H9 (cell line): ENCODE measurements around the gene LMF1. TPM values are rescaled to one million over a fixed set of nuclear protein-coding genes. Genes with fewer than 3 reads are reported as not detected.
A peak's percentile ranks its signal among the peaks of the same experiment; 100 is the strongest.

Experiments used
- DNase-seq: peaks from one replicate; pipeline ENCODE4 v3.0.0-alpha.2; 2017
- H2AFZ ChIP-seq: one replicate; pipeline ENCODE4 v1.6.1; 2013; ENCODE audit warnings: mild to moderate bottlenecking, low read length, control low read depth, moderate library complexity
- H2AK5ac ChIP-seq: 2 replicates; pipeline ENCODE4 v1.6.1; 2013; ENCODE audit warnings: low read length, control low read depth, mixed read lengths; ENCODE audit not compliant: insufficient read length
- H2BK120ac ChIP-seq: one replicate; pipeline ENCODE4 v1.6.1; 2013; ENCODE audit warnings: low read depth, mild to moderate bottlenecking, low read length, control low read depth, inconsistent platforms; ENCODE audit not compliant: poor library complexity, severe bottlenecking
- H2BK12ac ChIP-seq: 2 replicates; pipeline ENCODE4 v1.6.1; 2013; ENCODE audit warnings: low read length, control low read depth, mixed read lengths, low read depth; ENCODE audit not compliant: insufficient read length
- H2BK15ac ChIP-seq: 2 replicates; pipeline ENCODE4 v1.6.1; 2013; ENCODE audit warnings: low read depth, low read length, control low read depth
- H2BK20ac ChIP-seq: one replicate; pipeline ENCODE4 v1.6.1; 2013; ENCODE audit warnings: low read depth, mild to moderate bottlenecking, low read length, control low read depth, inconsistent platforms; ENCODE audit not compliant: poor library complexity, severe bottlenecking
- H2BK5ac ChIP-seq: 2 replicates; pipeline ENCODE4 v1.6.1; 2013; ENCODE audit warnings: low read length, control low read depth, mixed read lengths; ENCODE audit not compliant: insufficient read length
- H3K14ac ChIP-seq: 2 replicates; pipeline ENCODE4 v1.6.1; 2013; ENCODE audit warnings: low read length, control low read depth; ENCODE audit not compliant: insufficient read depth
- H3K18ac ChIP-seq: 2 replicates; pipeline ENCODE4 v1.6.1; 2013; ENCODE audit warnings: low read depth, mild to moderate bottlenecking, mixed read lengths, low read length, control low read depth; ENCODE audit not compliant: insufficient read length
- H3K23ac ChIP-seq: 2 replicates; pipeline ENCODE4 v1.6.1; 2013; ENCODE audit warnings: low read length, control low read depth, mixed read lengths, low read depth; ENCODE audit not compliant: insufficient read length
- H3K23me2 ChIP-seq: 2 replicates; pipeline ENCODE4 v1.6.1; 2013; ENCODE audit warnings: low read depth, mild to moderate bottlenecking, mixed read lengths, low read length, control low read depth; ENCODE audit not compliant: insufficient read length, poor library complexity, severe bottlenecking
- H3K27ac ChIP-seq: 2 replicates; pipeline ENCODE4 v1.5.1; 2013; ENCODE audit warnings: low read length, control low read depth, mixed read lengths, low read depth; ENCODE audit not compliant: insufficient read length
- H3K27me3 ChIP-seq: 2 replicates; pipeline ENCODE4 v1.6.1; 2013; ENCODE audit warnings: low read length, control low read depth, inconsistent platforms; ENCODE audit not compliant: insufficient read depth
- H3K4ac ChIP-seq: 2 replicates; pipeline ENCODE4 v1.6.1; 2013; ENCODE audit warnings: low read depth, mild to moderate bottlenecking, control low read depth, inconsistent platforms, low read length, moderate library complexity
- H3K4me1 ChIP-seq: 2 replicates; pipeline ENCODE4 v1.6.1; 2013; ENCODE audit warnings: low read length, control low read depth, inconsistent platforms; ENCODE audit not compliant: insufficient read depth
- H3K4me2 ChIP-seq: 2 replicates; pipeline ENCODE4 v1.6.1; 2013; ENCODE audit warnings: low read length, control low read depth, mixed read lengths; ENCODE audit not compliant: insufficient read length, insufficient read depth
- H3K56ac ChIP-seq: 2 replicates; pipeline ENCODE4 v1.6.1; 2013; ENCODE audit warnings: low read depth, mild to moderate bottlenecking, mixed read lengths, low read length, control low read depth; ENCODE audit not compliant: insufficient read length
- H3K79me1 ChIP-seq: 2 replicates; pipeline ENCODE4 v1.6.1; 2013; ENCODE audit warnings: low read depth, mild to moderate bottlenecking, moderate library complexity, low read length, control low read depth, inconsistent platforms; ENCODE audit not compliant: insufficient read depth, poor library complexity, severe bottlenecking
- H3K79me2 ChIP-seq: 2 replicates; pipeline ENCODE4 v1.6.1; 2013; ENCODE audit warnings: low read length, control low read depth, inconsistent platforms; ENCODE audit not compliant: insufficient read depth
- H3K9ac ChIP-seq: 2 replicates; pipeline ENCODE4 v1.6.1; 2013; ENCODE audit warnings: low read length, control low read depth, mixed read lengths; ENCODE audit not compliant: insufficient read length; ENCODE audit errors: extremely low read depth
- H3K9me3 ChIP-seq: one replicate; pipeline ENCODE4 v1.6.1; 2013; ENCODE audit warnings: low read depth, low read length, inconsistent platforms; ENCODE audit not compliant: control insufficient read depth
- H3T11ph ChIP-seq: one replicate; pipeline ENCODE4 v1.6.1; 2013; ENCODE audit warnings: mild to moderate bottlenecking, low read length, control low read depth, inconsistent platforms
- H4K20me1 ChIP-seq: one replicate; pipeline ENCODE4 v1.6.1; 2013; ENCODE audit not compliant: control insufficient read depth, insufficient read length, insufficient read depth
- H4K5ac ChIP-seq: 2 replicates; pipeline ENCODE4 v1.6.1; 2013; ENCODE audit warnings: low read depth, mild to moderate bottlenecking, mixed read lengths, low read length, control low read depth; ENCODE audit not compliant: insufficient read length
- H4K8ac ChIP-seq: replicated peaks from 2 replicates; pipeline ENCODE4 v1.6.1; 2013; ENCODE audit warnings: low read length, control low read depth, mixed read lengths, low read depth; ENCODE audit not compliant: insufficient read length
- H4K91ac ChIP-seq: 2 replicates; pipeline ENCODE4 v1.6.1; 2013; ENCODE audit warnings: low read depth, mild to moderate bottlenecking, moderate library complexity, mixed read lengths, low read length, control low read depth; ENCODE audit not compliant: insufficient read length
- H3K27ac Mint-ChIP-seq, 3 experiments: 2 replicates in 2 of 3; 3 replicates in 1 of 3; pipeline ENCODE4 v1.8.0; 2020 to 2021; ENCODE audit warnings: mixed read lengths in 3 of 3, mild to moderate bottlenecking in 1 of 3, moderate library complexity in 1 of 3
- H3K27me3 Mint-ChIP-seq: 2 replicates; pipeline ENCODE4 v1.8.0; 2021; ENCODE audit warnings: low read depth, mild to moderate bottlenecking, moderate library complexity, mixed read lengths
- H3K36me3 Mint-ChIP-seq, 3 experiments: 2 replicates in 2 of 3; 3 replicates in 1 of 3; pipeline ENCODE4 v1.8.0; 2020 to 2021; ENCODE audit warnings: low read depth in 3 of 3, mixed read lengths in 3 of 3; ENCODE audit not compliant: insufficient read depth in 1 of 3
- H3K4me1 Mint-ChIP-seq, 2 experiments: 2 replicates each; pipeline ENCODE4 v1.8.0; 2020; ENCODE audit warnings: mixed read lengths in 2 of 2
- H3K4me3 Mint-ChIP-seq, 2 experiments: 2 replicates in 1 of 2; 3 replicates in 1 of 2; pipeline ENCODE4 v1.8.0; 2020 to 2021; ENCODE audit warnings: mild to moderate bottlenecking in 2 of 2, mixed read lengths in 2 of 2, moderate library complexity in 1 of 2
- H3K9me3 Mint-ChIP-seq, 2 experiments: 2 replicates in 1 of 2; 3 replicates in 1 of 2; pipeline ENCODE4 v1.8.0; 2020; ENCODE audit warnings: mild to moderate bottlenecking in 2 of 2, mixed read lengths in 2 of 2, moderate library complexity in 1 of 2
- WGBS: extraction: QIAGEN DNeasy Blood & Tissue Kit; methylation state at CpG from one replicate; pipeline ENCODE4 v1.1.7; 2013; ENCODE audit warnings: missing lambda C conversion rate, low lambda C conversion rate, mixed read lengths; ENCODE audit not compliant: insufficient read length; ENCODE audit errors: extremely low coverage; 5-methylcytosine and 5-hydroxymethylcytosine counted together
- total RNA-seq: library from RNA; stranded (reverse); gene quantifications from 2 replicates; pipeline ENCODE4 v1.2.1, GENCODE V29; 2021
- TF ChIP-seq, protein P1 (sequence below): fragments of 200-600 bp; sonication (generic); conservative IDR thresholded peaks from 3 replicates; pipeline ENCODE4 v1.8.0; 2021; ENCODE audit warnings: antibody characterized with exemption, mild to moderate bottlenecking

The LMF1 gene
- total RNA-seq, 1 experiment from 2014 or later, result 7.1 TPM

DNA sequence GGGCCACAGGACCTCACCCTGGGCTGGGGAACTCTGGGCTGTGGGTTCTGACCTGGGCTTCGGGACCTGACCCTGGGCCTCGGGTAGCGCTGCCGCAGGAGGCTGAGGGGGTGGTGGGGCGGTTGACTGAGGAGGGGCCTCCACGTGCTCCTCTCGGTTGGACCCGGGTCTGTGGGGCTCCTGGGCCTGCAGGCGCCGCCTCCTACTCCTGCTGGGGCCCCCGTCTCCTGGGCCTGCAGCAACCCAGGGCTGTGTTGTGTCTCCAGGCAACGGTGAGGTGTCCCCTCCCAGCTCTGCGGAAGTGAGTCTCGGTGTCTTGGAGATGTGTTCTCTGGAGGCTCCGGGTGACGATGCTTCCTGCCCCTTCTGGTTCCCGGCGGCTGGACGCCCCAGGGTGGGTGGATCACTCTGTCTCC lies 128.7 kb downstream of the LMF1 start:
- no peak overlapping the region for H4K8ac ChIP-seq
- TF ChIP-seq, protein P1, sequence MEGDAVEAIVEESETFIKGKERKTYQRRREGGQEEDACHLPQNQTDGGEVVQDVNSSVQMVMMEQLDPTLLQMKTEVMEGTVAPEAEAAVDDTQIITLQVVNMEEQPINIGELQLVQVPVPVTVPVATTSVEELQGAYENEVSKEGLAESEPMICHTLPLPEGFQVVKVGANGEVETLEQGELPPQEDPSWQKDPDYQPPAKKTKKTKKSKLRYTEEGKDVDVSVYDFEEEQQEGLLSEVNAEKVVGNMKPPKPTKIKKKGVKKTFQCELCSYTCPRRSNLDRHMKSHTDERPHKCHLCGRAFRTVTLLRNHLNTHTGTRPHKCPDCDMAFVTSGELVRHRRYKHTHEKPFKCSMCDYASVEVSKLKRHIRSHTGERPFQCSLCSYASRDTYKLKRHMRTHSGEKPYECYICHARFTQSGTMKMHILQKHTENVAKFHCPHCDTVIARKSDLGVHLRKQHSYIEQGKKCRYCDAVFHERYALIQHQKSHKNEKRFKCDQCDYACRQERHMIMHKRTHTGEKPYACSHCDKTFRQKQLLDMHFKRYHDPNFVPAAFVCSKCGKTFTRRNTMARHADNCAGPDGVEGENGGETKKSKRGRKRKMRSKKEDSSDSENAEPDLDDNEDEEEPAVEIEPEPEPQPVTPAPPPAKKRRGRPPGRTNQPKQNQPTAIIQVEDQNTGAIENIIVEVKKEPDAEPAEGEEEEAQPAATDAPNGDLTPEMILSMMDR, result no peak
- WGBS, result no CpG with 5 or more reads among the region's 19 CpGs
- H3K14ac ChIP-seq, result no peak overlapping the region; the same call in 1 of the 2 replicates
- H2BK12ac ChIP-seq, result no peak overlapping the region
- H3K23ac ChIP-seq, result no peak overlapping the region
- H3K27me3 ChIP-seq, result no peaks in the 10 kb centered on the region
- no peak overlapping the region for H2BK15ac ChIP-seq
- H2BK120ac ChIP-seq, result no peak overlapping the region
- peaks cover 4% of the 10 kb centered on the region for H3K27me3 Mint-ChIP-seq
- peak overlapping the region in 1 of 3 experiments; percentile 59; a peak in 1 of 7 replicates for H3K27ac Mint-ChIP-seq
- H2AK5ac ChIP-seq, result no peak overlapping the region
- no peaks in the 10 kb centered on the region for H4K20me1 ChIP-seq
- no peak for DNase-seq
- H2BK20ac ChIP-seq, result no peak overlapping the region
- no peak overlapping the region for H3K4ac ChIP-seq
- H3K56ac ChIP-seq, result no peak overlapping the region
- no peak overlapping the region for H4K91ac ChIP-seq
- H2AFZ ChIP-seq, result no peak overlapping the region
- no peak overlapping the region for H3T11ph ChIP-seq
- no peaks in the 10 kb centered on the region; a peak in 1 of 7 replicates for H3K36me3 Mint-ChIP-seq
- no peaks in the 10 kb centered on the region for H3K23me2 ChIP-seq
- H3K27ac ChIP-seq, result no peak overlapping the region
- H4K5ac ChIP-seq, result no peak overlapping the region
- H3K18ac ChIP-seq, result no peak overlapping the region
- peaks cover 2 to 3% of the 10 kb centered on the region in 2 experiments; a peak in 2 of 4 replicates for H3K4me1 Mint-ChIP-seq
- H3K4me2 ChIP-seq, result no peak overlapping the region
- no peaks in the 10 kb centered on the region for H3K79me1 ChIP-seq
- H3K9me3 ChIP-seq, result no peaks in the 10 kb centered on the region
- no peak overlapping the region for H3K4me3 Mint-ChIP-seq
- no peaks in the 10 kb centered on the region for H3K79me2 ChIP-seq
- no peak overlapping the region for H2BK5ac ChIP-seq
- peaks cover 6 to 13% of the 10 kb centered on the region in 2 experiments for H3K9me3 Mint-ChIP-seq
- no peak overlapping the region for H3K9ac ChIP-seq
- no peaks in the 10 kb centered on the region for H3K4me1 ChIP-seq
